Jurkat, Clone E6-1 (cell line): Measurements from ENCODE around the gene SRM.
"Not testable (repeated sequence)": the region's sequence is repeated elsewhere in the genome, so short reads cannot be mapped to it uniquely, and the experiment has no call there.

ENCODE experiments used
- DNase-seq: peaks from one replicate; pipeline ENCODE4 v3.0.0-alpha.2; 2011; ENCODE audit warnings: low read depth, low spot score
- H3K4me3 ChIP-seq: 2 replicates; pipeline ENCODE4 v1.5.1; 2011; ENCODE audit warnings: mild to moderate bottlenecking, low read length, control low read depth, moderate library complexity

Gene SRM

DNA sequence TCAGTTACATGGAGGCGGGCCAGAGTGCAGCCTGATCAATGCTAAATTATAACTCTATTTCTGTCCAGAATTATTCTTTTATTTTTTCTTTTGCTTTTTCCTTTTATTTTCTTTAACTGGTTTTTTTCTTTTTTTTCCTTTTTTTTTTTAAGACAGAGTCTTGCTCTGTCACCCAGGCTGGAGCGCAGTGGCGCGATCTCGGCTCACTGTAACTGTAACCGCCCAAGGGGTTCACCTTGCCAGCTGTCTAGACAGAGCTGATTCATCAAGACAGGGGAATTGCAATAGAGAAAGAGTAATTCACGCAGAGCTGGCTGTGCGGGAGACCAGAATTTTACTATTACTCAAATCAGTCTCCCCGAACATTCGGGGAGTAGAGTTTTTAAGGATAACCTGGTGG lies 8.7 kb downstream of the SRM start:
- not testable (repeated sequence) for H3K4me3 ChIP-seq, DNase-seq

DNA sequence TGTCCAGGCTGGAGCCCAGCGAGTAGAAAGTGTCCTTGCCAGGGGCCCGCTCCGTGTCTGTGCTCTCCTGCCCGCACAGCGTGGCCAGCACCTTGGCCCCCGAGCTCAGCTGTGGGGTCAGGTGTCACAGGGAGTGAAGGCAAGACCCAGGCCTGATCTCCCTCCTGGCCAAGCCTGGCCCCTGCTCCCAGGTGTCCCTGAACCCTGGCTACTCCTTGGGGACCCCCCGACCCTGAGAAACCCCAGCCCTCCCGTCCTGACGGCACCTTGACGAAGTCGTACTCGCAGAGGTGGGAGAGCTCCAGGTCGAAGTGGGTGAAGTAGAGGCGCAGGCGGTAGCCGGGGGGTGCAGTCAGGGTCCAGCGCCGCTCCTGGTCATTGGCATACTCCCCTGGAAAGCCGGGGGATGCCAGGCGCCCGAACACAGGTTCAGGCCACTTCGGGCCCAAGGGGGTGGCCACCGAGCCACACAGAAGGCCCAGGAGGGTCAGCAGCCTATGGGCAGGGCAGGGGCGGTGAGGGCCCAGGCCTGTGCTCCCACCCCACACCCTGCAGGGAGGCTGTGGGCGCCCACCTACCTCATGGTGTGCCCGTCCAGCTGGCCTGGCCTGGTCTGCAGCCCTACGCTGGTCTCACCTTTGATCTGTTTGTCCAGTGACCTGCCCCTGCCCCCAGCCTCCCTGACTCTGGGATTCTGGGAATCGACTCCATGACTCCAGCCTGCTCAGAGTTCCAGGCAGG lies 13.0 kb downstream of the SRM start, which contains the start of gene MASP2:
MASP2 (minus strand) TSS at position 615 of the 741 bp plus-strand sequence; CDS start at position 583, 32 bp downstream.
- no peak for DNase-seq
- no peak within 1 kb of the TSS for H3K4me3 ChIP-seq

DNA sequence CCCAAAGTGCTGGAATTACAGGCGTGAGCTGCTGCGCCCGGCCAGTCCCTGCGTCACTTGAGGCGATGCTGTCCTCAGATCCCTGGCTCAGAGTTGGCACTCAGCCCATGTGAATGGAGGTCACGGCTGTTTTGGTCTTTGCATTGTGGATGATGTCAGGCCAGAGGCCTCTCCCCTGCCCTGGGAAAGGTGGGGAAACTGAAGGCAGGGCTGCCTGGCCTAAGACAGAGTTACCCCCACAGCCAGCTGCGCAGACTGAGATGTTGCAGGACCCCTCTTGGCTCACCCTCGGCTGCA lies 13.6 kb downstream of the SRM start:
- H3K4me3 ChIP-seq = no peak overlapping the region
- no peak for DNase-seq

DNA sequence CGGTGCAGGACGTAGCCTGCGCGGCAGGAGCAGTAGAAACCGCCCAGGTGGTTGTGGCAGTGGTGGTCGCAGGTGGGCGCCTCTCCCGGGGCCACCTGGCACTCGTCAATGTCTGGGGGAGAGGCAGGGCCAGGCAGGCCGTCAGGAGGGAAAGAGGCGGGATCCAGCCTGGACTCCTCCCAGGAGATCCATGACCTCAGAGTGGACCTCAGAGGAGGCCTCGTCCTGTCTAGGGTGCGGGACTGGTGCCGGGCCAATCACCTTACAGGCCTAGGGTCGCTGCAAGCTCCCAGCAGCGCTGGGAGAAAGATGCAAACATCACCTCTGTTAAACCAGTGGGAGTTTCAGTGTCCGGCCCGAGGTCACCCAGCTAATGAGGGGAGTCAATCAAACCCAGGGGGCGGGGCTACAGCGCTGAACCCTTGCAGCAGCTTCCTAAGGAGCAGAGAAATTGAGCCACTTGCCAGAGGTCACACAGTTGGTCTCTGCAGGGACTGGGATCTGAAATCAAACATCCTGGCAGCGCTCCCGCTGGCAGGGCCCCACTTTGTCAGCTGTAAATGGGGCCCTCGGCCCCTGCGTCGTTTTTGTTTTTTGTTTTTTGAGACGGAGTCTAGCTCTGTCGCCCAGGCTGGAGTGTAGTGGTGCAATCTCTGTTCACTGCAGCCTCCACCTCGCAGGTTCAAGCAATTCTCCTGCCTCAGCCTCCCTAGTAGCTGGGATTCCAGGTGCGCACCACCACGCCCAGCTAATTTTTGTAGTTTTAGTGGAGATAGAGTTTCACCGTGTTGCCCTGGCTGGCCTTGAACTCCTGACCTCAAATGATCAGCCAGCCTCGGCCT lies 14.2 kb downstream of the SRM start:
- DNase-seq = no peak
- H3K4me3 ChIP-seq = no peak overlapping the region

DNA sequence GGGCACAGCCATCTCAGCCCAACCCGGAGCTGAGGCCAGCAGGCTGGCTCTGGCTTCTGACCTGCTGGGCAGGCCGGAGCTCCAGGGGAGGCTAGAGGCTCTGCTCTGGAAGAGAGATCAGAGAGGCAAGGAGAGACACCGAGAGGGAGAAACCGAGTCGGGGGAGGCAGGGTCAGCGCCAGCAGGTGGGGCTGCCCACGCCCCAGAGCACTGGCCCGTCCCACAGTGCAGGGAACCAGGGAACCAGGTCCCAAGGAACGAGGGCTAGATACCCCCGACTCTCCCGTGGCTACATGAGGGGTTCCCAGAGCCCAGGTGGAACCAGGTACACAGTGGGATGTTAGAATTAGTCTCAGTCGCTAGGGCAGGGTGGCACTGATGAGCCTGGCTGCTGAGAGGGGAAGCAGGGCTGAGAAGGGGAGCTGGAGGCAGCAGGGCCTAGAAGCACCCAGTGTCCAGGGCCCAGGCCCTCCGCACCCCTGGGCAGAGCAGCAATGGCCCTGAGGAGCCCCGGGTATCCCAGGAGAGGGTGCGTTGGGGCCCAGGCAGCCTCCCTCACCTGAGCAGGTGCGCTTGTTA lies 14.9 kb downstream of the SRM start:
- no peak for DNase-seq
- H3K4me3 ChIP-seq = no peak overlapping the region

DNA sequence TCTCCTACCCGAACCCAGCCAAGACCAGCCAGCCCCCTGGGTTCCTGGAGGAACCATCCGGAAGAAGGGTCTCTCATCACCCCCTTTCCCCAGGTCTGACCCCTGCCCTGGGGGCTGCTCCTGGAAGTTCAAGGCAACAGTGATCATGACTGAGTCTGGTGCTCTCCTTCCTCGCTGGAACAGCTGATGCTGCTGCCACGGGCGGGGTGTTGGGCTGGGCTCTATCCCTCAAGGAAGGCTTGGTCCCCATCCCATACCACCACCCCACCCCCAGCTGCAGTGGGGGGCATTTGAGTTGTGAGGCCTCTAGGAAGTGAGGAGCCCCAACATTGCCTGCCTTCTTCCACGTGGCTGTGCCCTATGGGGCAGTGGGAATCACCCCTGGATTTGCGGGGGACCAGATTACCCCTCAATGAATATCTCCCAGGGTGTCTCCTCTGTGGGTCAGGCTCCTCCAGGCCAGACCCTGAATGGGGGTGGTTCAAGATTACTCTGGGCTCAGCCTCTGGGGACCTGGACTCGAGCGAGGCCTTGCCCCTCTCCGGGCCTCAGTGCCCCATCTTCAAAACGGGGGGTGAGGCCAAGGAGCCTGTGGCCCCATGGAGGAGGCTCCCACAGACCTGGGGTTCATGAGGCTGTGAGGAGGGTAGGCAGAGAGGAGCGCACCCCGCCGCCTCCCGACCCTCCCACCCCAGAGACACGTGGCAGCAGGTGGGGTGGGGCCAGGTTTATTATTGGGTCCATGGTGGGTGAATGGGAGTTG lies 15.6 kb downstream of the SRM start:
- no peak for DNase-seq
- no peak overlapping the region for H3K4me3 ChIP-seq

DNA sequence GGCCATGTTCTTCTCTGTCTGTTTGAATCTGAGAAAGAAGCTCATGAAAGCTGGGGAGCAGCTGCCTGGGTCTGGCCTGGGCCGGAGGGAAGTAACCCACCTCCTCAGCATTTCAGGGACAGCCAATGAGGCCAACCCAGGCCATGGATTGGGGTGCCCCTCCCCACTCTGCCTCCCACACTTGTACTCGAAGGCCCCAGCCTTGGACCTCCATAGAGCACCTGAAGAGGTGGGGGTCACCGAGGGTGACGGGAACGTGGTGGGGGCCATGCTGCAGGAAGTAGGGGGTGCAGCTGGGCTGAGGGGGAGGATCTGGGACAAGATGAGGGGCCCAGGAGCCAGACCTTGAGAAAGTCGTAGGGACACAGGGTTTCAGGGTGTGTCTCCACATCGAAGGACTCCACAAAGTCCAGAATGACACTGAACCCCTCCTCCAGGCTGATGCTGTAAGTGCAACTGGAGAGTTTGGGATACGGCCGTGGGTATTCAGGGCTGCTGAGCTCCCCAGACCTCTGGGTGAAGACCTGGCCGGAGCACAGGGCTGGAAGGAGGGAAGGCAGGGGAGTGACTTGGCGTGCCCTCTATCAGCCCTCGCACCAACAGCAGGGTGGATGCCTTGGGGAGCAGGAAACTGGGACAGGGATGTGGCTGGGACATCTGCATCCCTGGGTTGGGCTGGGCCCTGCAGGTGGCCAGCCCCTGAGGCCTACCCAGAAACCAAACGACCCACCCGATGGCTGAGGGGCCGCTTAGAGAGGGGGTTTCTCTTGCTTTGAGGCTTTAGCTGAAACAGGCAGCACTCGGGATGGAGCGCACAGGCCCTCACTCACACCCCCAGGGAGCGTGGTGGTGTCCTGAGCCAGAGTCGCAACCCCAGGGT lies 16.6 kb downstream of the SRM start:
- DNase-seq = no peak
- H3K4me3 ChIP-seq = no peak overlapping the region

DNA sequence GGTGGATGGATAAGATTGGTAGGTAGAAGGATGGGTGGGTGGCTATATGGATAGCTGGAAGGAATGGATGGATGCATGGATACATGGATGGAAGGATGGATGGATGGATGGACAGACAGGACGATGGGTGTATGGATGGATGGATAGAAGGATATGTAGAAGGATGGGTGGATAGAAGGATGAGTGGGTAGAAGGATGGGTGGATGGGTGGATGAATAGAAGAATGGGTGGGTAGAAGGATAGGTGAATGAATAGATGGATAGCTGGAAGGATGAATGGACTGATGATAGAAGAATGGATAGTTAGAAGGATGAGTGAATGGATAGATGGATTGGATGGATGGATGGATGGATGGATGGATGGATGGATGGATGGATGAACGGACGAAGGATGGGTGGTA lies 17.8 kb downstream of the SRM start:
- H3K4me3 ChIP-seq = no peak overlapping the region

DNA sequence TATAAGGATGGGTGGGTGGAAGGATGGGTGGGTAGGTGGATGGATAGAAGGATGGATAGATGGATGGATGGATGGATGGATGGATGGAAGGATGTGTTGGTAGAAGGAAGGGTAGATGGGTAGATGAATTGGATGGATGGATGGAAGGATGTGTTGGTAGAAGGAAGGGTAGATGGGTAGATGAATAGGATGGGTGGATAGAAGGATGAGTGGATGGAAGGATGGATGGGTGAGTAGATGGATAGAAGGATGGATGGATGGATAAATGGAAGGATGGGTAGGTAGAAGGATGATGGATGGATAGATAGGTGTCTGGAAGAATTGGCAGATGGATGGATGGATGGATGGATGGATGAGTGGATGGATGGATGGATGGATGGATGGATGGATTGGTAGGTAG lies 18.8 kb downstream of the SRM start:
- no peak overlapping the region for H3K4me3 ChIP-seq
- DNase-seq = no peak

More for the DNA sequence above, 17.8 kb downstream of the SRM start:
- DNase-seq = no peak

DNA sequence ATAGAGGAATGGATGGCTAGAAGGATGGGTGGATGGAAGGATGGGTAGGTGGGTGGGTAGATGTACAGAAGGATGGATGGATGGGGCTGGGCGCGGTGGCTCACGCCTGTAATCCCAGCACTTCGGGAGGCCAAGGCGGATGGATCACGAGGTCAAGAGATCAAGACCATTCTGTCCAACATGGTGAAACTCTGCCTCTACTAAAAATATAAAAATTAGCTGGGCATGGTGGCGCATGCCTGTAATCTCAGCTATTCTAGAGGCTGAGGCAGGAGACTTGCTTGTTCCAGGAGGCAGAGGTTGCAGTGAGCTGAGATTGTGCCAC lies 19.8 kb downstream of the SRM start:
- not testable (repeated sequence) for DNase-seq, H3K4me3 ChIP-seq

DNA sequence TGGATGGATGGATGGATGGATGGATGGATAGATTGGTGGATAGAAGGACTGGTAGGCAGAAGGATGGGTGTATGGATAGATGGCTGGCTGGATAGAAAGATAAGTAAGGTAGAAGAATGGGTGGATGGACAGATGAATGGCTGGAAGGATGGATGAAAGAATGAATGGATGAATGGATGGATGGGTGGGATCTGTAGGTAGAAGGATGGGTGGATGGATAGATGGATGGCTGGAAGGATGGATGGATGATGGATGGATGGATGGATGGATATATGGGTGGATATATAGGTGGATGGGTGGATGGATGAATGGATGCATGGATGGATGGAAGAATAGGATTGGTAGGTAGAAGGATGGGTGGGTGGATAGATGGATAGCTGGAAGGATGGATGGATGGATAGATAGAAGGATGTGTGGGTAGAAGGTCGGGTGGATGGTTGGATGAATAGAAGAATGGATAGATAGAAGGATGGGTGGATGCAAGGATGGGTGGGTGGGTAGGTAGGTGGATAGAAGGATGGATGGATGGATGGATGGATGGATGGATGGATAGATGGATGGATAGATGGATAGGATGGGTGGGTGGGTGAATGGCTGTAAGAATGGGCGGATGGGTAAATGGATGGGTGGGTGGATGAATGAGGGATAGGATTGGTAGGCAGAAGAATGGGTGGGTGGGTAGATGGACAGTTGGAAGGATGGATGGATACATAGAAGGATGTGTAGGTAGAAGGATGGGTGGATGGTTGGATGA lies 20.3 kb downstream of the SRM start:
- no peak for DNase-seq
- no peak overlapping the region for H3K4me3 ChIP-seq

DNA sequence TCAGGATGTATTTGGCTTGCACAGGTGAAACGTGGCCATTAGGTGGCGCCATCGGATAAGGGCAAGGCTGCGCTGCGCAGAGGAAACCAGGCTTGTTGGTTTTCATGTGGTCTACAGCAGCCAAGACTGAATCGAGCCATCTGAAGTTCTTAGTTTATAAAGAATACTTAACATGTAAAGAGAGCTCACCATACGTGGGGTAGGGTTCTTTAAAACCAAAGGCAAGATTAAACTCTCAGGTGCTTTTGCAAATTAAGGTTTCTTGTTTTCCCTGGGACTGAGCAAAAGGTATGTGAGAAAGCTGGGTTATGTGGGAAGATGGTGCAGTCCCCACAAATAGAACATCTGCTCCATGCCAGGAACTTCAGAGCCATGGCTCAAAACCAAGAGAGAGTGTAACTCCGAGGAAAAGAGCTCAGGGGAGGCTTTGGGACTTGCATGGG lies 22.1 kb downstream of the SRM start:
- DNase-seq = peak; percentile 91
- no peak overlapping the region for H3K4me3 ChIP-seq

DNA sequence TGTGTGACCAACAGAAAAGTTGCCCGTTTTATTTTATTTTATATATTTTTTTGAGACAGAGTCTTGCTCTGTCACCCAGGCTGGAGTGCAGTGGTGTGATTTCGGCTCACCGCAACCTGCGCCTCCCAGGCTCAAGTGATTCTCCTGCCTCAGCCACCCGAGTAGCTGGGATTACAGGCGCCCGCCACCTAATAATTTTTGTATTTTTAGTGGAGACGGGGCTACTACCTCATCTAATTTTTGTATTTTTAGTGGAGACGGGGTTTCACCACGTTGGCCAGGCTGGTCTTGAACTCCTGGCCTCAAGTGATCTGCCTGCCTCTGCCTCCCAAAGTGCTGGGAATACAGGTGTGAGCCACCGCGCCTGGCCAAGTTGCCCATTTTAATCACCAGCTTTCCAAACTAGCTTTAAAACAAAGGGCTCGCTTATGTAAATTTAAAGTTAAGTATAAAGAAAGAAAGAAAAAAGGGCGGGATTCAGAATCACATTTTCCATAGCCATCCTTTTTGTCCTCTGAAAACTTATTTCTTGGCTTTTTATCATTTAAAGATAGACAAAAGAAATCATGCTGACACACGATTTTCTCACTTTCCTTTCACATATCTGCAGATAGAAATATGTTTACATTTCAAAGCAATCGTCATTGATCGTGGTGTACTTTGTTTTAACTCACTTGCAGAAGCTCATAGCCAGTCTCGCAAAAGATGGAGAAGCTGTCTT lies 22.6 kb downstream of the SRM start:
- not testable (repeated sequence) for H3K4me3 ChIP-seq, DNase-seq

DNA sequence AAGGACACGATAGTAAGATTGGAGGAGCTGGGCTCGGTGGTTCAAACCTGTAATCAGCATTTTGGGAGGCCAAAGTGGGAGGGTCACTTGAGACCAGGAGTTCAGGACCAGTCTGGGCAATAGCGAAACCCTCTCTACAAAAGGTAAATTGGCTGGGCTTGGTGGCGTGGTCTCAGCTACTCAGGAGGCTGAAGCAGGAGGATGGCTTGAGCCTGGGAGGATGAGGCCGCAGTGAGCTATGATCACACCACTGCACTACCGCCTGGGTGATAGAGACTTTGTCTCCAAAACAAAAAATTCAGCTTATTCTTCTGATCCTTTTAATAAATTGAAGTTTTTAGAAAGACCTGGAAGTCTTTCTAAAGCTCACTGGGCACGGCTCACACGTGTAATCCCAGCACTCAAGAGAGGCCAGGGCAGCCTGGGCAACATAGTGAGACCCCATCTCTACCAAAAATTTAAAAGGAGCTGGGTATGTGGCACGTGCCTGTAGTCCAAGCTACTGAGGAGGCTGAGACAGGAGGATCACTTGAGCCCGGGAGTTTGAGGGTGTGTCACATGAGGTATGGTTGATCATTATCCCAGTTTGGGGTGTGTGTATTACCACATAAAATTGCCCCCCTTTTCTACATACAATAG lies 28.1 kb downstream of the SRM start:
- DNase-seq = no peak
- H3K4me3 ChIP-seq = no peak overlapping the region

DNA sequence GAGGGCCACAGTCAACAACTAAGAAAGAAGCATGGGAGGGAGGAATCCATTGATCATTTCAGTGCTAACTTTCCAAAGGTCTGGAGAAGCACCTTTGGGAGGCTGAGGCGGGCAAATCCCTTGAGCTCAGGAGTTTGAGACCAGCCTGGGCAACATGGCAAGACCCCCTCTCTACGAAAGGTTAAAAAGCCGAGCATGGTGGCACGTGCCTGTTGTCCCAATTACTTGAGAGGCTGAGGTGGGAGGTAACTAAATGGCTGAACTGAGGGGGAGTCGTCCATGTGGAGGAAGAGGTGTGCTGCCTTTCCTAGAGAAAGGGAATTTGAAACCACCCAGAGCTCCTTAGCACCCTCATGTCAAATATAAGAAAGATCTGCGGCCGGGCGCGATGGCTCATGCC lies 29.0 kb downstream of the SRM start:
- no peak overlapping the region for H3K4me3 ChIP-seq
- no peak for DNase-seq

DNA sequence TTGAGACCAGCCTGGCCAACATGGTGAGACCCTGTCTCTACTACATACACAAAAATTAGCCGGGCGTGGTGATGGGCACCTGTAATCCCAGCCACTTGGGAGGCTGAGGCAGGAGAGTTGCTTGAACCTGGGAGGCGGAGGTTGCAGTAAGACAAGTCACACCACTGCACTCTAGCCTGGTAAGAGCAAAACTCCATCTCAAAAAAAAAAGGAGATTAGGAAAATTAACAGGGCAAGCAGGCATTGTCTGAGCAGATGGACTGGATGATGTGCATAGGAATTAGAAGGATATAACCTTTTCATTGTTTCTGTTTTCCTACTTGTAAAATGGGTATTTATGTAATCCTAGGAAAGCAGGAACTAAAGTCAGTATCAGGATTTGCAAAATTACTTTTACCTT lies 31.8 kb downstream of the SRM start:
- no peak overlapping the region for H3K4me3 ChIP-seq
- DNase-seq = no peak

DNA sequence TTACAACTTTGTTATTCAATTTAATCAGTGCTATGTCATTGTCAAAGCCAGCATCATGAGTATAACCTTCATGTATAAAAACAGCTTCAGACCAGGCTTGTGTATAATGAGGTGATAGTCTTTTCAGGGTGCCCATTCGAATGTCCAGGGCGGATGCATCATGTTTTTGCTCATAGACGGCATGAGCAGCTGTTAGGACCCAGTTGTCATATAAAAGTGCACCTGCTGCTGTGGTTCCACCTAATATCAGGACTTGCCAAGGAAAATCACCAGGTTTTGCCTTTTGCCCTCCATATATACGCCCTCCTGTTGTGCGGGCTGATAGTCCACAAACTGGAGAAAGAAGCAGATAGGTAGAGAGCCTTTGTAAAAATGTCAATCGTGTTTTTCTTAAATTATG lies 32.5 kb downstream of the SRM start:
- H3K4me3 ChIP-seq = no peak overlapping the region
- no peak for DNase-seq
